GM12891 (cell line): ENCODE measurements around the gene SNX10.

ENCODE experiments used
- POLR2A ChIP-seq: IDR thresholded peaks from 2 replicates; pipeline ENCODE4 v1.6.1; 2011; ENCODE audit warnings: low read depth, low read length, control low read depth
- POLR2AphosphoS5 ChIP-seq: IDR thresholded peaks from 2 replicates; pipeline ENCODE4 v1.6.1; 2011; ENCODE audit warnings: low read depth, low read length, control low read depth

DNA sequence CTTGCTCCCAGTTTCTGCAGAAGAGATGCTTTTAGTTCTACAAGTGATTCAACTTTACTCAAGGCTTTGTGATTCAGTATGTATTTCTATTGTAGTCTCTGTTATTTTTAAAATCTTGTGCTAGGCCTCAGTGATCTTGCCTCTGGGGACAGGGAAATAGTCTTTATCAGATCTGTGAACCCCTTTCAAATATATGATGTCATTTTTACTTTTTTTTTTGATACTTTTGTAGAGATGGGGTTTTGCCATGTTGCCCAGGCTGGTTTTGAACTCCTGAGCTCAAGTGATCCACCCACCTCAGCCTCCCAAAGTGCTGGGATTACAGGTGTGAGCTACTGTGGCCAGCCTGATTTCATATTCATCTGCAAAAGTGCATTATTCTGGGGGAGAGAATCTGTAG is 3.4 kb downstream of the SNX10 start:
- TF ChIP-seq POLR2AphosphoS5: no peak
- TF ChIP-seq POLR2A: no peak
